ENCODE measurements around the gene POSTN. TPM values are rescaled to one million over a fixed set of nuclear protein-coding genes. Genes with fewer than 3 reads are reported as not detected.

The POSTN gene
- total and polyA plus RNA-seq, 4 donors, result 32.0 to 230 (median 119) TPM

GRCh38 chr13:37627428-37627827 lies 28.9 kb upstream of the POSTN start:
- Histone ChIP-seq H3K9me3 (ENCODE audit: control insufficient read depth, insufficient read depth, low read length) (no peaks in the 10 kb centered on the region), H3K4me3 (ENCODE audit: low read depth, low read length) (no peak overlapping the region), H3K4me1 (ENCODE audit: control insufficient read depth, insufficient read depth, low read length) (no peaks in the 10 kb centered on the region), H3K27me3 (ENCODE audit: control insufficient read depth, insufficient read depth, low read length) (no peaks in the 10 kb centered on the region), H3K27ac (ENCODE audit: low read depth, low read length) (no peak overlapping the region), H3K36me3 (ENCODE audit: control insufficient read depth, insufficient read depth, low read length) (no peaks in the 10 kb centered on the region)
- DNase-seq (ENCODE audit: low read depth in 4 of 6, low spot score in 6 of 6), result no peak
- WGBS (ENCODE audit: insufficient coverage), result no CpG with 5 or more reads among the region's 4 CpGs

- H3K9me3 ChIP-seq (ENCODE audit: control insufficient read depth, insufficient read depth, low read length), result no peaks in the 10 kb centered on the region
- 80% methylated on average over 1 of the region's 3 CpGs for WGBS (ENCODE audit: insufficient coverage)
- no peak overlapping the region for H3K4me3 ChIP-seq (ENCODE audit: low read depth, low read length)
- no peaks in the 10 kb centered on the region for H3K4me1 ChIP-seq (ENCODE audit: control insufficient read depth, insufficient read depth, low read length)
- H3K27ac ChIP-seq (ENCODE audit: low read depth, low read length), result no peak overlapping the region
- DNase-seq (ENCODE audit: low read depth in 4 of 6, low spot score in 6 of 6), result peak in 1 of 6 donors; percentile 54
- no peaks in the 10 kb centered on the region for H3K36me3 ChIP-seq (ENCODE audit: control insufficient read depth, insufficient read depth, low read length)
- H3K27me3 ChIP-seq (ENCODE audit: control insufficient read depth, insufficient read depth, low read length), result no peaks in the 10 kb centered on the region
Measured at GRCh38 chr13:37621811-37622361, 23.3 kb upstream of the POSTN start.

GRCh38 chr13:37618554-37618953 lies 20.0 kb upstream of the POSTN start:
- WGBS (ENCODE audit: insufficient coverage), result no CpG with 5 or more reads among the region's 2 CpGs
- H3K27me3 ChIP-seq (ENCODE audit: control insufficient read depth, insufficient read depth, low read length), result no peaks in the 10 kb centered on the region
- DNase-seq (ENCODE audit: low read depth in 4 of 6, low spot score in 6 of 6), result no peak

GRCh38 chr13:37617173-37617572 lies 18.6 kb upstream of the POSTN start:
- Histone ChIP-seq H3K4me3 (ENCODE audit: low read depth, low read length) (no peak overlapping the region), H3K27ac (ENCODE audit: low read depth, low read length) (no peak overlapping the region), H3K9me3 (ENCODE audit: control insufficient read depth, insufficient read depth, low read length) (no peaks in the 10 kb centered on the region), H3K27me3 (ENCODE audit: control insufficient read depth, insufficient read depth, low read length) (no peaks in the 10 kb centered on the region), H3K36me3 (ENCODE audit: control insufficient read depth, insufficient read depth, low read length) (no peaks in the 10 kb centered on the region), H3K4me1 (ENCODE audit: control insufficient read depth, insufficient read depth, low read length) (no peaks in the 10 kb centered on the region)
- 67% methylated on average over 1 of the region's 1 CpG for WGBS (ENCODE audit: insufficient coverage)
- DNase-seq (ENCODE audit: low read depth in 4 of 6, low spot score in 6 of 6), result no peak

More at GRCh38 chr13:37618554-37618953, 20.0 kb upstream of the POSTN start:
- Histone ChIP-seq H3K9me3 (ENCODE audit: control insufficient read depth, insufficient read depth, low read length) (no peaks in the 10 kb centered on the region), H3K27ac (ENCODE audit: low read depth, low read length) (no peak overlapping the region), H3K36me3 (ENCODE audit: control insufficient read depth, insufficient read depth, low read length) (no peaks in the 10 kb centered on the region), H3K4me3 (ENCODE audit: low read depth, low read length) (no peak overlapping the region), H3K4me1 (ENCODE audit: control insufficient read depth, insufficient read depth, low read length) (no peaks in the 10 kb centered on the region)

GRCh38 chr13:37616131-37616530 lies 17.6 kb upstream of the POSTN start:
- Histone ChIP-seq H3K4me1 (ENCODE audit: control insufficient read depth, insufficient read depth, low read length) (no peaks in the 10 kb centered on the region), H3K27me3 (ENCODE audit: control insufficient read depth, insufficient read depth, low read length) (no peaks in the 10 kb centered on the region), H3K9me3 (ENCODE audit: control insufficient read depth, insufficient read depth, low read length) (no peaks in the 10 kb centered on the region), H3K27ac (ENCODE audit: low read depth, low read length) (no peak overlapping the region), H3K4me3 (ENCODE audit: low read depth, low read length) (no peak overlapping the region), H3K36me3 (ENCODE audit: control insufficient read depth, insufficient read depth, low read length) (no peaks in the 10 kb centered on the region)
- no CpG with 5 or more reads among the region's 1 CpG for WGBS (ENCODE audit: insufficient coverage)
- DNase-seq (ENCODE audit: low read depth in 4 of 6, low spot score in 6 of 6), result no peak

GRCh38 chr13:37615276-37615675 lies 16.7 kb upstream of the POSTN start:
- Histone ChIP-seq H3K4me3 (ENCODE audit: low read depth, low read length) (no peak overlapping the region), H3K4me1 (ENCODE audit: control insufficient read depth, insufficient read depth, low read length) (no peaks in the 10 kb centered on the region), H3K9me3 (ENCODE audit: control insufficient read depth, insufficient read depth, low read length) (no peaks in the 10 kb centered on the region), H3K27ac (ENCODE audit: low read depth, low read length) (no peak overlapping the region), H3K27me3 (ENCODE audit: control insufficient read depth, insufficient read depth, low read length) (no peaks in the 10 kb centered on the region), H3K36me3 (ENCODE audit: control insufficient read depth, insufficient read depth, low read length) (no peaks in the 10 kb centered on the region)
- DNase-seq (ENCODE audit: low read depth in 4 of 6, low spot score in 6 of 6), result no peak
- WGBS (ENCODE audit: insufficient coverage), result no CpG with 5 or more reads among the region's 2 CpGs

- Histone ChIP-seq H3K27me3 (ENCODE audit: control insufficient read depth, insufficient read depth, low read length) (no peaks in the 10 kb centered on the region), H3K4me1 (ENCODE audit: control insufficient read depth, insufficient read depth, low read length) (no peaks in the 10 kb centered on the region), H3K9me3 (ENCODE audit: control insufficient read depth, insufficient read depth, low read length) (no peaks in the 10 kb centered on the region), H3K36me3 (ENCODE audit: control insufficient read depth, insufficient read depth, low read length) (no peaks in the 10 kb centered on the region), H3K27ac (ENCODE audit: low read depth, low read length) (no peak overlapping the region), H3K4me3 (ENCODE audit: low read depth, low read length) (no peak overlapping the region)
- WGBS (ENCODE audit: insufficient coverage), result no CpG with 5 or more reads among the region's 2 CpGs
- DNase-seq (ENCODE audit: low read depth in 4 of 6, low spot score in 6 of 6), result no peak
Measured at GRCh38 chr13:37613638-37614037, 15.1 kb upstream of the POSTN start.

- WGBS (ENCODE audit: insufficient coverage), result no CpG with 5 or more reads among the region's 3 CpGs
- DNase-seq (ENCODE audit: low read depth in 4 of 6, low spot score in 6 of 6), result no peak
- H3K9me3 ChIP-seq (ENCODE audit: control insufficient read depth, insufficient read depth, low read length), result no peaks in the 10 kb centered on the region
- no peaks in the 10 kb centered on the region for H3K36me3 ChIP-seq (ENCODE audit: control insufficient read depth, insufficient read depth, low read length)
- no peaks in the 10 kb centered on the region for H3K27me3 ChIP-seq (ENCODE audit: control insufficient read depth, insufficient read depth, low read length)
- no peak overlapping the region for H3K4me3 ChIP-seq (ENCODE audit: low read depth, low read length)
- H3K4me1 ChIP-seq (ENCODE audit: control insufficient read depth, insufficient read depth, low read length), result no peaks in the 10 kb centered on the region
- H3K27ac ChIP-seq (ENCODE audit: low read depth, low read length), result no peak overlapping the region
Measured at GRCh38 chr13:37613236-37613635, 14.7 kb upstream of the POSTN start.

- Histone ChIP-seq H3K4me3 (ENCODE audit: low read depth, low read length) (no peak overlapping the region), H3K4me1 (ENCODE audit: control insufficient read depth, insufficient read depth, low read length) (no peaks in the 10 kb centered on the region), H3K36me3 (ENCODE audit: control insufficient read depth, insufficient read depth, low read length) (no peaks in the 10 kb centered on the region), H3K27me3 (ENCODE audit: control insufficient read depth, insufficient read depth, low read length) (no peaks in the 10 kb centered on the region), H3K27ac (ENCODE audit: low read depth, low read length) (no peak overlapping the region), H3K9me3 (ENCODE audit: control insufficient read depth, insufficient read depth, low read length) (no peaks in the 10 kb centered on the region)
- no CpG with 5 or more reads among the region's 1 CpG for WGBS (ENCODE audit: insufficient coverage)
- no peak for DNase-seq (ENCODE audit: low read depth in 4 of 6, low spot score in 6 of 6)
Measured at GRCh38 chr13:37608750-37609339, 10.3 kb upstream of the POSTN start.

- Histone ChIP-seq H3K27me3 (ENCODE audit: control insufficient read depth, insufficient read depth, low read length) (no peaks in the 10 kb centered on the region), H3K4me1 (ENCODE audit: control insufficient read depth, insufficient read depth, low read length) (no peaks in the 10 kb centered on the region), H3K4me3 (ENCODE audit: low read depth, low read length) (no peak overlapping the region), H3K9me3 (ENCODE audit: control insufficient read depth, insufficient read depth, low read length) (no peaks in the 10 kb centered on the region), H3K36me3 (ENCODE audit: control insufficient read depth, insufficient read depth, low read length) (no peaks in the 10 kb centered on the region), H3K27ac (ENCODE audit: low read depth, low read length) (no peak overlapping the region)
- DNase-seq (ENCODE audit: low read depth in 4 of 6, low spot score in 6 of 6), result peak in 3 of 6 donors; percentile 20 to 78 (median 52)
- no CpG with 5 or more reads among the region's 5 CpGs for WGBS (ENCODE audit: insufficient coverage)
Measured at GRCh38 chr13:37602733-37603381, 4.3 kb upstream of the POSTN start.

All from spinal cord (tissue), 10 donors.